Measurements from ENCODE around the gene CDKN2A. TPM values are rescaled to one million over a fixed set of nuclear protein-coding genes. Genes with fewer than 3 reads are reported as not detected.

The CDKN2A gene
- total and polyA plus RNA-seq, 11 donors, result 0.40 to 1.7 (median 0.85) TPM; not detected in 4

DNA sequence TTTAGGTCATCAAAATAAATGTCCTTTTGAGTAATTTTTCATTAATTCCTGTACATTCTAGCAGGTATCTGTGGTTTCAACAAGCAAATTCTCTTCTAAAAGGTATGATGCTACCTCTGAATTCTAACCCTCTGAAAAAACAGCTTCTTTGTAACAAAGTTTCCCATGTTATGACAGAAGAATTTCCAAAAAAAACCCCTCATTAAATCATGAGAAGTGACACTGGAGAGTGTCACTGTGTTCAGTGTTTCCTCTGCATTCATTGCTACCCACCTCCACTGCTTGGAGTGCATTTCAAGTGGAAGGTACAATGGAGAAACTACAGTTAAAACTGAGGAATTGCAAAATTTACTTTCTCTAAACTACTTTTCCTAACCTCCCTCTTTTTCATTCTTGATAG is 10.1 kb downstream of the CDKN2A start:
- Histone ChIP-seq H3K27me3 (peaks cover 0 to 95% (median 67%) of the 10 kb centered on the region in 9 donors), H3K9me3 (no peaks in the 10 kb centered on the region), H3K4me1 (no peaks in the 10 kb centered on the region), H3K36me3 (no peaks in the 10 kb centered on the region), H3K27ac (no peak overlapping the region), H3K4me3 (no peak overlapping the region)
- intact Hi-C loops (cut with DNase I), result no loop called here
- TF ChIP-seq POLR2A (IDR thresholded peaks at IDR 0.05), result no peak
- TF ChIP-seq, protein P1, sequence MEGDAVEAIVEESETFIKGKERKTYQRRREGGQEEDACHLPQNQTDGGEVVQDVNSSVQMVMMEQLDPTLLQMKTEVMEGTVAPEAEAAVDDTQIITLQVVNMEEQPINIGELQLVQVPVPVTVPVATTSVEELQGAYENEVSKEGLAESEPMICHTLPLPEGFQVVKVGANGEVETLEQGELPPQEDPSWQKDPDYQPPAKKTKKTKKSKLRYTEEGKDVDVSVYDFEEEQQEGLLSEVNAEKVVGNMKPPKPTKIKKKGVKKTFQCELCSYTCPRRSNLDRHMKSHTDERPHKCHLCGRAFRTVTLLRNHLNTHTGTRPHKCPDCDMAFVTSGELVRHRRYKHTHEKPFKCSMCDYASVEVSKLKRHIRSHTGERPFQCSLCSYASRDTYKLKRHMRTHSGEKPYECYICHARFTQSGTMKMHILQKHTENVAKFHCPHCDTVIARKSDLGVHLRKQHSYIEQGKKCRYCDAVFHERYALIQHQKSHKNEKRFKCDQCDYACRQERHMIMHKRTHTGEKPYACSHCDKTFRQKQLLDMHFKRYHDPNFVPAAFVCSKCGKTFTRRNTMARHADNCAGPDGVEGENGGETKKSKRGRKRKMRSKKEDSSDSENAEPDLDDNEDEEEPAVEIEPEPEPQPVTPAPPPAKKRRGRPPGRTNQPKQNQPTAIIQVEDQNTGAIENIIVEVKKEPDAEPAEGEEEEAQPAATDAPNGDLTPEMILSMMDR (IDR thresholded peaks at IDR 0.05), result no peak
- DNase-seq (no peak), ATAC-seq (no peak)

DNA sequence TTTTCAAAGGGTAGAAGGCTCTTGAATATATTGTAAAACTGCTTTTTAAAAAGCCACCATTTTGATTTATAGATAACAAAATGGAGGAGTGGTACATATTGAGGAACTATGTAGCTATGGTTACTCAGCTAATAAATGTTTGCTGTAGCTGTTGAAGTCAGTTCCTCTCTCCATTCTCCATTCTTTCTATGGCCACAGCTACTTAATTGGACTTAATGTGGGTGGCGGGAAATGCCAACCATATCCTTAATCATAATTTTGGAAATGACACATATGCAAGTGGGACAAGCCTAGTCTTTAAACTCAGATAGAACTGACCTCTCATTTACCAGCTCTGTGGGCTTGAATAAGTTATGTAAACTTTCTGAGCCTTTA is 10.6 kb downstream of the CDKN2A start:
- Histone ChIP-seq H3K4me1 (no peaks in the 10 kb centered on the region), H3K4me3 (no peak overlapping the region), H3K27ac (no peak overlapping the region), H3K36me3 (no peaks in the 10 kb centered on the region), H3K27me3 (peaks cover 0 to 95% (median 67%) of the 10 kb centered on the region in 9 donors), H3K9me3 (no peaks in the 10 kb centered on the region)
- intact Hi-C loops (cut with DNase I), result no loop called here
- 50 to 72% (median 70%) methylated on average over 1 of the region's 1 CpG for WGBS, 4 donors
- ATAC-seq, result no peak
- no peak for TF ChIP-seq POLR2A (IDR thresholded peaks at IDR 0.05)
- TF ChIP-seq, protein P1 (IDR thresholded peaks at IDR 0.05), result no peak
- no peak for DNase-seq

DNA sequence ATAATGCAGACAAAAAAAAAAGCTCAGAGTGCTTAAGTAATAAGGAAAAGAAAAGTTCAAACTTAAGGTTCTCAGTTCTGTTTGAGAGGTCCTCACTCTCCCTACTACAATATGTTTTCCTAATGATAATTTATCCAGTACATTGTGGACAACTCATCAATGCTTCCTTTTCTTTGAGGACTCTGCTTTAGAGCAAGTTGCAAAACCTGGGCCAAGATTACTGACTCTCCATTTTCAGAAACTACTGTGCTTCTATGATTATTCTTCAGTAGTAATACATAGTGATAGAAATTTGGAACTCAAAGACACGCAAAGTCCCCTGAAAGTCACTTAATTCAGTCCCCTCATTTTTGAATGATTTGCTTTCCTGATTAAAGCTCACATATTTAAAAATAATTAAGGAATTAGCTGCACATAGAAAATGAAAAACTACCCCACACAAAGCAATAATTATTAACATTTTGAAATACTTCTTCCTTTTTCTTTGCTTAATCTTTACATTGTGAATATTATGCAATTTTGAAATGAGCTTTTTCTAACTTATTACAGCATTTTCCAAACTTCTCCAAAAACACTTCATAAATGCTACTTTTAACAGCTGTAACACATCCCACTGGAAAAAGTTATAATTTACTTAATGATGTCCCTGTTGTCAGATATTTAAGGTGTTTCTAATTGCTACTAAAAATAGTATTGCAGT is 11.2 kb downstream of the CDKN2A start:
- 50 to 88% (median 71%) methylated on average over 1 of the region's 1 CpG for WGBS, 4 donors
- no peaks in the 10 kb centered on the region for H3K9me3 ChIP-seq

DNA sequence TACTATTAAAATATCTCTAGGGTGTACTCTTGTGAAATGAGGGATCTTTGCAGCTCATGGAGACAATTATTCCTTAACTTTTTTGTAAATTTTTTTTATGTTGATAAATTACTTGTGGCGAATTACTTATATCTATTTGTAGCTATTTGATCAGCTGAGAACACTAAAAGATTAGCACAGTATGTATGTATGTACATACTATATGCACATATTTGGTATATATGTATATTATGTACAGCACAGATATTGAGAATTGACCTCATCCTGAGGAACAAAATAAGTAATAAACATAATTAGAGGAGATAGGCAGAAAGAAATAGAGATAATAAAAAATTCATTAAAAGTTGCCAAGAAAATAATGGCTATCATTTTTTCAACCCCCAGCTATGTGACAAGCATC is 11.8 kb downstream of the CDKN2A start:
- no peaks in the 10 kb centered on the region for H3K36me3 ChIP-seq
- intact Hi-C loops (cut with DNase I), result no loop called here
- no peak overlapping the region for H3K27ac ChIP-seq
- DNase-seq (no peak), ATAC-seq (no peak)
- TF ChIP-seq, protein P1 (IDR thresholded peaks at IDR 0.05), result no peak
- TF ChIP-seq POLR2A (IDR thresholded peaks at IDR 0.05), result no peak
- peaks cover 0 to 95% (median 67%) of the 10 kb centered on the region in 9 donors for H3K27me3 ChIP-seq
- no peak overlapping the region for H3K4me3 ChIP-seq
- no peaks in the 10 kb centered on the region for H3K4me1 ChIP-seq
- WGBS, 4 donors, result 47 to 64% (median 54%) methylated on average over 1 of the region's 1 CpG
- no peaks in the 10 kb centered on the region for H3K9me3 ChIP-seq

More for the DNA sequence above, 11.2 kb downstream of the CDKN2A start:
- Histone ChIP-seq H3K27me3 (peaks cover 0 to 95% (median 67%) of the 10 kb centered on the region in 9 donors), H3K27ac (no peak overlapping the region), H3K4me1 (no peaks in the 10 kb centered on the region), H3K36me3 (no peaks in the 10 kb centered on the region), H3K4me3 (no peak overlapping the region)
- ATAC-seq, result no peak
- DNase-seq, result no peak
- TF ChIP-seq POLR2A (IDR thresholded peaks at IDR 0.05), result no peak
- TF ChIP-seq, protein P1 (IDR thresholded peaks at IDR 0.05), result no peak
- intact Hi-C loops (cut with DNase I), result no loop called here
